Kidney epithelial cell (primary cell): ENCODE results near the gene CDX1. TPM values are rescaled to one million over a fixed set of nuclear protein-coding genes. Genes with fewer than 3 reads are reported as not detected.

ENCODE experiments used
- DNase-seq: peaks from one replicate; pipeline ENCODE4 v3.0.0-alpha.2; 2010; ENCODE audit warnings: low read depth
- H3K27me3 ChIP-seq: 2 replicates; pipeline ENCODE4 v1.6.0; 2011; ENCODE audit warnings: low read length; ENCODE audit not compliant: control insufficient read depth, insufficient read depth
- H3K36me3 ChIP-seq: 2 replicates; pipeline ENCODE4 v1.5.1; 2011; ENCODE audit warnings: low read length; ENCODE audit not compliant: control insufficient read depth, insufficient read depth
- H3K4me3 ChIP-seq: 2 replicates; pipeline ENCODE4 v1.5.1; 2011; ENCODE audit warnings: low read depth, mild to moderate bottlenecking, control low read depth, low read length
- total RNA-seq: library from RNA; depleted of rRNA; stranded (reverse); fragments of >200 nt; gene quantifications from 2 replicates; pipeline ENCODE4 v1.2.3, GENCODE V29; 2015
- TF ChIP-seq, protein P1 (sequence below): IDR thresholded peaks from 2 replicates; pipeline ENCODE4 v1.5.1; 2011; ENCODE audit warnings: mild to moderate bottlenecking, moderate library complexity, low read length, control low read depth, inconsistent platforms; ENCODE audit not compliant: insufficient read depth, poor library complexity, severe bottlenecking

CDX1 gene
- total RNA-seq, 1 donor from 2014 or later, result 0.33 TPM

DNA sequence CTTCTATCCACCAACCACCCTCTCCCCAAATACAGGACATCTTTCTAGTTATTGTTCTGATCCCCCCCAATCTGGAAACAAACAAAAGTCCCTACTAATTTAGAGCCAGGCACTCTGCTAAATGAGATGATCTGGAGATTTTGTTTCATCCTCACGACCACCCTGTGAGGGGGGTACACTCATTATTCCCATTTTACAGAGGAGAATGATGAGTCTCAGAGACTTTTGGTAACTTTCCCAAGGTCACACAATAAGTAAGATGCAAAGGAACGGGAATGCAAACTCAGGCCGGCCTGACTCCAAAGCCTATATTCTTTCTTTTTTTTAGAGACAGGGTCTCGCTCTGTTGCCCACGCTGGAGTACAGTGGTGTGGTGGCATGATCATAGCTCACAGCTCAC is 20.3 kb upstream of the CDX1 start:
- TF ChIP-seq, protein P1, sequence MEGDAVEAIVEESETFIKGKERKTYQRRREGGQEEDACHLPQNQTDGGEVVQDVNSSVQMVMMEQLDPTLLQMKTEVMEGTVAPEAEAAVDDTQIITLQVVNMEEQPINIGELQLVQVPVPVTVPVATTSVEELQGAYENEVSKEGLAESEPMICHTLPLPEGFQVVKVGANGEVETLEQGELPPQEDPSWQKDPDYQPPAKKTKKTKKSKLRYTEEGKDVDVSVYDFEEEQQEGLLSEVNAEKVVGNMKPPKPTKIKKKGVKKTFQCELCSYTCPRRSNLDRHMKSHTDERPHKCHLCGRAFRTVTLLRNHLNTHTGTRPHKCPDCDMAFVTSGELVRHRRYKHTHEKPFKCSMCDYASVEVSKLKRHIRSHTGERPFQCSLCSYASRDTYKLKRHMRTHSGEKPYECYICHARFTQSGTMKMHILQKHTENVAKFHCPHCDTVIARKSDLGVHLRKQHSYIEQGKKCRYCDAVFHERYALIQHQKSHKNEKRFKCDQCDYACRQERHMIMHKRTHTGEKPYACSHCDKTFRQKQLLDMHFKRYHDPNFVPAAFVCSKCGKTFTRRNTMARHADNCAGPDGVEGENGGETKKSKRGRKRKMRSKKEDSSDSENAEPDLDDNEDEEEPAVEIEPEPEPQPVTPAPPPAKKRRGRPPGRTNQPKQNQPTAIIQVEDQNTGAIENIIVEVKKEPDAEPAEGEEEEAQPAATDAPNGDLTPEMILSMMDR, result no peak
- H3K4me3 ChIP-seq, result no peak overlapping the region
- no peak for DNase-seq
- H3K36me3 ChIP-seq, result no peaks in the 10 kb centered on the region
- no peaks in the 10 kb centered on the region for H3K27me3 ChIP-seq

DNA sequence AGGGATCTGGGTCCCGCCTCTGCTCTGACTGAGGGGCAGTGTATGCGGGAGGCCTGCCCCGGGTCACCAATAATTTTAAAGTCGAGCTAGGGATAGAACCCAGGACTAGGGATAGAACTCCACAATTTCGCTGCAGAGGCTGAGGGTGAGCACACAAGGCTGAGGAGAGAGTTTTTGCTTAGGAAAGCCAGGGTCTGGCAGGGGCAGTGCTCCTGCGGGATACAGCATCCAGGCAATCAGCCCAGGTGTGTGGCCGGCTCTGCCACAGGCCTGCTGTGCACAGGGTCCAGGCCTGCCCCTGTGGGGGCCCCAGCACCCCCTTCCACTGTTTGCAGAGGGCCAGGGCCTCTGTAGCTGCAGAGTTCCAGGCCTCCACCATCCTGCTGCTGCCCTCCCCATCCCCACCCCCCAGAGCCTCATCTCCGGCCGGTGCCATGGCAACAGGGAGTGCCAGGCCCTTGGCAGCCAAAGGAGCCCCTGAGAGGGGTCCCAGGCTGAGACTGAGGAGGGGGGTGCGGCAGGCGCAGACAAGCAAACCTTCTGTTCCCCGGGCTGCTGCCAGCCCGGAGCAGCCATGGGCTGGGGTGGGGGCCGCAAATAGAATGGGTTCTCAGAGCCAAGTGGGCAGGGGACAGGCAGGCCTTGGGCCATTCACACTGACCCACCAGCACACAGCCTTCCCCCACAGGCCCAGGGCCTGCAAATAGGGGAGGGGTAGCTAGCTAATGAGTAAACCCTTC is 19.5 kb upstream of the CDX1 start:
- DNase-seq, result no peak
- no peaks in the 10 kb centered on the region for H3K36me3 ChIP-seq
- H3K27me3 ChIP-seq, result no peaks in the 10 kb centered on the region
- TF ChIP-seq, protein P1, result no peak
- H3K4me3 ChIP-seq, result no peak overlapping the region

DNA sequence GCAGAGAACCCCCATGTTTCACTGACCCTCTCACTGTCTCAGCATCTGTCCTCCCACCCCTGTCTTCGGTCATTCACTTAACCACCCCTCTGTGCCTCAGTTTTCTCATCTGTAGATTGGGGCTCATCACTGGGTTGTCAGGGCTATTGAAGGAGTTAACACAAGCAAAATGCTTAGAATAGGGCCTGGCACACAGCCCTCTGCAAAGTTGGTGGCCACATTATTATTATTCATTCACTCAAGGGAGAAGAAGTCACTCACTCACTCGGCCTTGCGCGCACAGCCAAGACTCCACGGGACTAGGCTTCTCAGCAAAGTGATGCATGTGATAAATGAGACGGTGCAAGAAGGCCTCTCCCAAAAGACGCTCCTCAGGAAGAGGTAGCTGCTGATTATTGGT is 18.9 kb upstream of the CDX1 start:
- H3K36me3 ChIP-seq, result no peaks in the 10 kb centered on the region
- TF ChIP-seq, protein P1, result no peak
- H3K4me3 ChIP-seq, result no peak overlapping the region
- H3K27me3 ChIP-seq, result no peaks in the 10 kb centered on the region
- no peak for DNase-seq

DNA sequence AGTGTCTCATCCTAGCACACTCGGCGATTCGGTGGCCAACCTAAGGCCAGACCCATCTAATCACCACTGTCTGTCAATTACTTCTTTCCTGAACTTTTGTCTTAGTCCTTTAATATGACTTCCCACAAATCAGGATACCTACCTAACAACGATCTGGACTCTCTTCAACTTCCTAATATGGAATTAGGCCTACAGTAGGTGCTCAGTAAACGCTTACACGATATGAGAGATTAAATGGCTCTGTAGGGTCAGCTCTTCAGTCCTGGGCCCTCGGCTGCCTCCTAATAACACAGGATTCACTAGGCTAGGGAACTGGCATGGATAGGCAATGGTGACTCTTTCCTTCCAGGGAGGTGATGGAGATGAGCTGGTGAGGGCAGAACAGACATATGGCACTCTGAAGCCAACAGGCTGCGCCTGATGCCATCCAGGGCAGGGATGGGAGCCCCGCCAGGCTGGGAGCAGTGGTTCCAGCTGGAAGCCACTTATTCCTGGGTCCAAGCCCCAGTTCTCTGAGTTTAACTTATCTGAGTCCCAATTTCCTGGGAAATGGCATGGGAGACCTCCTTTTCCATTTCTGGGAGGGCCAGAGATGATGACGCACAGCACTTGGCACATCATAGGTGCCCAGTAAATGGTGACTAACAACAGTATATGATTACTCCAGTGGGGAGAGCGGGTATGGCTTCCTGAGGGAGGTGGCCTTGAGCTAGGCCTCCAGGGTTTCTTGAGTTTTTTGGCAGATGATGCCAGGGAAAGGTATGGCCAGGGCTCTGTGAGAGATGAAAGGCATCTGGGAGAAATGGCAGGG is 18.3 kb upstream of the CDX1 start:
- TF ChIP-seq, protein P1, result no peak
- no peaks in the 10 kb centered on the region for H3K27me3 ChIP-seq
- no peak overlapping the region for H3K4me3 ChIP-seq
- H3K36me3 ChIP-seq, result no peaks in the 10 kb centered on the region
- DNase-seq, result no peak

DNA sequence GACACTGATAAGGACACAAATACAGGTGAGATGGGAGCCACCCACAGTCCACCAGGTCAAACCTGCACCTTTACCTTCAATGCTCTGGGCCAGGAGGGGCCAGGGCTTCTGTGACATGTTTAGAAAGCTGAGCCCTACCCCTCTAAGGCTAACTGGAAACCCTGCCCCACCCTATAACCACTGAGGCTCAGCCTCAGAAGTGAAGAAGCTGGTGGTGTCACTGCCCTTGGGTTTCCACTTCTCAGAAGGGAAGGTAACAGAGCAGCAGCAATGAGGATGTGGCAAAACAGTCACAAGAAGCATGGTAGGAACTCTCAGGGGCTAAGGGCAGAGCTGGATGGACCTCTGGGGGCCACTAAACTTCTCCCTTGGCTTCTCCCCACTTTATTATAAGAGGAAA is 17.0 kb upstream of the CDX1 start:
- H3K36me3 ChIP-seq, result no peaks in the 10 kb centered on the region
- TF ChIP-seq, protein P1, result no peak
- no peak overlapping the region for H3K4me3 ChIP-seq
- no peaks in the 10 kb centered on the region for H3K27me3 ChIP-seq
- DNase-seq, result no peak
